HL-60 (cell line): ENCODE results near the gene HMCN1.

Experiments
- DNase-seq, 2 experiments: peaks; one replicate each; pipeline ENCODE4 v3.0.0-alpha.2; 2010 to 2020; ENCODE audit warnings: low read depth in 1 of 2, low spot score in 1 of 2
- H3K27ac ChIP-seq: fragments of 250-450 bp; sonication (Bioruptor Pico); replicated peaks from 2 replicates; pipeline ENCODE4 v1.5.1; 2020; ENCODE audit warnings: mild to moderate bottlenecking, moderate library complexity
- H3K27me3 ChIP-seq: fragments of 250-450 bp; sonication (Bioruptor Pico); 2 replicates; pipeline ENCODE4 v1.5.1; 2021; ENCODE audit warnings: mild to moderate bottlenecking, moderate library complexity; ENCODE audit not compliant: insufficient read depth, poor library complexity, severe bottlenecking
- H3K4me3 ChIP-seq: replicated peaks from 2 replicates; pipeline ENCODE4 v1.5.1; 2011; ENCODE audit warnings: mild to moderate bottlenecking, control low read depth, low read length; ENCODE audit not compliant: insufficient read depth
- CTCF ChIP-seq: IDR thresholded peaks from one replicate; pipeline ENCODE4 v1.5.1; 2011; ENCODE audit warnings: low read length, control low read depth, inconsistent platforms; ENCODE audit not compliant: insufficient read depth
- GABPA ChIP-seq: IDR thresholded peaks from 2 replicates; pipeline ENCODE4 v1.6.1; 2012; ENCODE audit warnings: low read depth
- POLR2AphosphoS5 ChIP-seq: IDR thresholded peaks from 2 replicates; pipeline ENCODE4 v1.6.1; 2012; ENCODE audit warnings: low read depth
- REST ChIP-seq: IDR thresholded peaks from 2 replicates; pipeline ENCODE4 v1.6.1; 2012; ENCODE audit warnings: low read depth; ENCODE audit not compliant: insufficient replicate concordance
- SPI1 ChIP-seq: IDR thresholded peaks from 2 replicates; pipeline ENCODE4 v1.6.1; 2012; ENCODE audit warnings: low read depth, mild to moderate bottlenecking, borderline replicate concordance

The HMCN1 gene

GRCh38 chr1:186057086-186057485 is 322.9 kb downstream of the HMCN1 start:
- no peaks in the 10 kb centered on the region for H3K27me3 ChIP-seq
- TF ChIP-seq CTCF (no peak), POLR2AphosphoS5 (no peak), GABPA (no peak), SPI1 (no peak), REST (no peak)
- no peak overlapping the region for H3K4me3 ChIP-seq
- no peak overlapping the region for H3K27ac ChIP-seq
- DNase-seq = no peak

- no peak overlapping the region for H3K4me3 ChIP-seq
- H3K27ac ChIP-seq = no peak overlapping the region
- DNase-seq = no peak
- TF ChIP-seq CTCF (no peak), REST (no peak), SPI1 (no peak), GABPA (no peak), POLR2AphosphoS5 (no peak)
- H3K27me3 ChIP-seq = no peaks in the 10 kb centered on the region
Measured at GRCh38 chr1:186059311-186059710, 325.1 kb downstream of the HMCN1 start.

GRCh38 chr1:186059752-186060151 is 325.6 kb downstream of the HMCN1 start:
- no peak for DNase-seq
- Histone ChIP-seq H3K27me3 (no peaks in the 10 kb centered on the region), H3K27ac (no peak overlapping the region), H3K4me3 (no peak overlapping the region)
- no peak for TF ChIP-seq GABPA
- TF ChIP-seq CTCF = no peak
- no peak for TF ChIP-seq POLR2AphosphoS5
- TF ChIP-seq SPI1 = no peak
- no peak for TF ChIP-seq REST
